ENCODE results near the gene PSMG2.
"Not testable (repeated sequence)": the region's sequence is repeated elsewhere in the genome, so short reads cannot be mapped to it uniquely, and the experiment has no call there.

Gene PSMG2

DNA sequence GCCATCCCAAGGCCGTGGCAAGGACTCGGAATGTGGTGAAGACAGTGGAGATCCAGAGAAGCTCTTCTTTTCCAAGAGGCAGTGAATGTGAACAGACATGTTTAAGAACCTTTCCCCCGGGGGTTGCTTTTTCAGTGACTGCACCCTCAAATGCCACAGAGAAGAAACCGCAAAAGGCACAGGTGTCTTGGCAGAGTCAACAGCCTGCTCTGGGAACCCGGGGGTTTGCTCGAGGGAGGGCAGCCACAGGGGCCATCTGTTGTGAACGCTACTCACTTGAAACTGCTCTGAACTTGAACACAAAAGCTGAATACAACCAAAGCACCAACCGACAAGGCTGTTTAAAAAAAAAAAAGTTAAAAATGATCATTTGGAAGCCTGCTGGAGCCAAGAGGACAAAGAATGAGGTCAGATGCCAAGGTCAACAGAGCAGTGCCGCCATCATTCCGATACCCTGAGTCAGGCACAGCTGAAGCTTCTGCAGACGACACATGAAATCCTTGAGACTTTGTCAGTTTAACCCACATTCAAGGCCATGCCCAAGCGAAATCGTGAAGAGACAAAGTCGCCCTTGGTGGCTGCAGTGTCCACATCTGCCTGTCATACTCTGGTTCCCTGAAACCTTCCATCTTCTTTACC lies 47.4 kb downstream of the PSMG2 start:
- H3K9me3 ChIP-seq = no peaks in the 10 kb centered on the region
- no peak for TF ChIP-seq CTCF (IDR thresholded peaks at IDR 0.05)
- no peaks in the 10 kb centered on the region for H3K4me1 ChIP-seq (ENCODE audit: control insufficient read depth in 1 of 2, insufficient read depth in 1 of 2, low read depth in 1 of 2, low read length in 1 of 2)
- no peaks in the 10 kb centered on the region for H3K36me3 ChIP-seq
- H3K27ac ChIP-seq = no peak overlapping the region
- no peak overlapping the region for H3K4me3 ChIP-seq (ENCODE audit: low read depth in 1 of 2, low read length in 1 of 2)
- H3K27me3 ChIP-seq = no peaks in the 10 kb centered on the region

DNA sequence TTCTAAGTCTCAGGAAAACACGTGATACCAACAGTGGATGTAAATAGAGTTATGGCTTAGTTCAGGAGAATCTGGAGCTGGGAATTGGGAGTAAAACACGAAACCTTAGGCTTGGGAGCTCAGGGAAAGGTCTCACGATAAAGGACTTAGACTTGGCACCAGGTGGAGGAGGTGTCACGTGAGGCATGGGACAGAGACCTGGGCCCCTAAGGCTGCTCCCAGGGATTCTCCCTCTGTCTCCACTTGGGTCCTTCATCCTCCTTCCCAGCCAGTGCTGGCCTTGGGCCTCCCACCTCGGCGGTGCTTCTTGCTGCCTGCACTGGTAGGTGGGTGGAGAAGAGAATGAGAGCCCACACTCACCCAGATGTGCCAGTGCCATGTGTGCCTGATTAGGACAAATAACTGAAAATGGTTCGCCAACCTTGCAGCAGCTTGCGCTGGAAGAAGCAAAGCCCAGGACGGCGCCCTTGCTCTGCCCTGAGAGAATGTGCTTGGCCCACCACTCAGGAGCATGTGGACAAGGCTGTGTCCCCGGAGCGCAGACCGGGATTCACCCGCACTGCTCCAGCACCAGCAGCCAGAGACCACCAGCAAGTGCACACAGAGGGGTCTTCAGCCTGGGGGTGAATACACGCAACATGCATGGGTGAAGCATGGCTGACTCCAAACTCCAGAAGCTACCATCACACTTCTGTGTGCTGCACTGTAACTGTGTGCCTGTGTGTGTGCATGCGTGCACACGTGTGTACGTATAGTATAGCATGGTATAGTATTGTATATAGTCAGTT lies 48.1 kb downstream of the PSMG2 start:
- H3K27ac ChIP-seq = no peak overlapping the region
- no peak overlapping the region for H3K4me3 ChIP-seq (ENCODE audit: low read depth in 1 of 2, low read length in 1 of 2)
- no peaks in the 10 kb centered on the region for H3K36me3 ChIP-seq
- no peaks in the 10 kb centered on the region for H3K4me1 ChIP-seq (ENCODE audit: control insufficient read depth in 1 of 2, insufficient read depth in 1 of 2, low read depth in 1 of 2, low read length in 1 of 2)
- H3K27me3 ChIP-seq = no peaks in the 10 kb centered on the region
- no peak for TF ChIP-seq CTCF (IDR thresholded peaks at IDR 0.05)
- no peaks in the 10 kb centered on the region for H3K9me3 ChIP-seq

- no peaks in the 10 kb centered on the region for H3K27me3 ChIP-seq
Observed at GRCh38 chr18:12751503-12751884, 48.7 kb downstream of the PSMG2 start.

GRCh38 chr18:12751891-12752290 lies 49.0 kb downstream of the PSMG2 start:
- TF ChIP-seq CTCF (IDR thresholded peaks at IDR 0.05) = no peak

More at GRCh38 chr18:12751503-12751884, 48.7 kb downstream of the PSMG2 start:
- H3K4me1 ChIP-seq (ENCODE audit: control insufficient read depth in 1 of 2, insufficient read depth in 1 of 2, low read depth in 1 of 2, low read length in 1 of 2) = no peaks in the 10 kb centered on the region
- TF ChIP-seq CTCF (IDR thresholded peaks at IDR 0.05) = no peak
- no peaks in the 10 kb centered on the region for H3K36me3 ChIP-seq
- no peaks in the 10 kb centered on the region for H3K9me3 ChIP-seq
- H3K4me3 ChIP-seq (ENCODE audit: low read depth in 1 of 2, low read length in 1 of 2) = no peak overlapping the region
- no peak overlapping the region for H3K27ac ChIP-seq

DNA sequence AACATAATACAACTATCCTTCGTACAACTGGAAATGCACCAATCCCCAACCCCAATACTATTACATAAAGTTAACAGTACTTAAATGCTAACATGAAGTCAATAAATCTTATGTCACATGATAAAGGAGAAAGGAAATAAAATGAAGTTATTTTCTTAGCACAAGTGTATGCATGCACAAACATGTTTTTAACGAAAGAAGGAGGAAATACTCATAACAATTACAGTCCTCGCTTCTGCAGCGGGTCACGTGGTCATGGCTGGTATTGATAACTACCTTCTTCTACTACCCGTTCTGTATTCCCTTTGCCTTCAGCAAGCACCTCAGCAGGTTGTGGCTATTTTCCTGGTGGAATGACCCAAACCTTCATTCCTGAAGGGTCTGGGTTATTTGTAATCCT lies 51.7 kb downstream of the PSMG2 start:
- no peaks in the 10 kb centered on the region for H3K9me3 ChIP-seq
- no peak overlapping the region for H3K27ac ChIP-seq
- H3K4me1 ChIP-seq (ENCODE audit: control insufficient read depth in 1 of 2, insufficient read depth in 1 of 2, low read depth in 1 of 2, low read length in 1 of 2) = no peaks in the 10 kb centered on the region
- H3K36me3 ChIP-seq = no peaks in the 10 kb centered on the region
- H3K27me3 ChIP-seq = no peaks in the 10 kb centered on the region
- no peak overlapping the region for H3K4me3 ChIP-seq (ENCODE audit: low read depth in 1 of 2, low read length in 1 of 2)
- no peak for TF ChIP-seq CTCF (IDR thresholded peaks at IDR 0.05)

More at GRCh38 chr18:12751891-12752290, 49.0 kb downstream of the PSMG2 start:
- Histone ChIP-seq H3K4me3 (ENCODE audit: low read depth in 1 of 2, low read length in 1 of 2) (no peak overlapping the region), H3K4me1 (ENCODE audit: control insufficient read depth in 1 of 2, insufficient read depth in 1 of 2, low read depth in 1 of 2, low read length in 1 of 2) (no peaks in the 10 kb centered on the region), H3K27me3 (no peaks in the 10 kb centered on the region), H3K36me3 (no peaks in the 10 kb centered on the region), H3K9me3 (no peaks in the 10 kb centered on the region), H3K27ac (no peak overlapping the region)

DNA sequence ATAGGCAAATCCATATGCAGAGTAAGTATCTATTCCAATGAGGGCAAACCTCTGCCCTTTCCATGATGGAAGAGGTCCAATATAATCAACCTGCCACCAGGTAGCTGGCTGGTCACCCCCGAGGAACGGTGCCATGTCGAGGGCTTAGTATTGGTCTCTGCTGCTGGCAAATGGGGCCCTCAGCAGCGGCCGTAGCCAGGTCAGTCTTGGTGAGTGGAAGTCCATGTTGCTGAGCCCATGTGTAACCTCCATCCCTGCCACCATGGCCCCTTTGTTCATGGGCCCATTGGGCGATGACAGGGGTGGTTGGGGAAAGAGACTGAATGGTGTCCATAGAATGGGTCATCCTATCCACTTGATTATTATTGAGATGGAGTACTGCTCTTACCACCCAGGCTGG lies 52.8 kb downstream of the PSMG2 start:
- H3K4me3 ChIP-seq (ENCODE audit: low read depth in 1 of 2, low read length in 1 of 2); H3K27me3 ChIP-seq; H3K27ac ChIP-seq; H3K4me1 ChIP-seq (ENCODE audit: control insufficient read depth in 1 of 2, insufficient read depth in 1 of 2, low read depth in 1 of 2, low read length in 1 of 2); H3K9me3 ChIP-seq; H3K36me3 ChIP-seq: not testable (repeated sequence)

DNA sequence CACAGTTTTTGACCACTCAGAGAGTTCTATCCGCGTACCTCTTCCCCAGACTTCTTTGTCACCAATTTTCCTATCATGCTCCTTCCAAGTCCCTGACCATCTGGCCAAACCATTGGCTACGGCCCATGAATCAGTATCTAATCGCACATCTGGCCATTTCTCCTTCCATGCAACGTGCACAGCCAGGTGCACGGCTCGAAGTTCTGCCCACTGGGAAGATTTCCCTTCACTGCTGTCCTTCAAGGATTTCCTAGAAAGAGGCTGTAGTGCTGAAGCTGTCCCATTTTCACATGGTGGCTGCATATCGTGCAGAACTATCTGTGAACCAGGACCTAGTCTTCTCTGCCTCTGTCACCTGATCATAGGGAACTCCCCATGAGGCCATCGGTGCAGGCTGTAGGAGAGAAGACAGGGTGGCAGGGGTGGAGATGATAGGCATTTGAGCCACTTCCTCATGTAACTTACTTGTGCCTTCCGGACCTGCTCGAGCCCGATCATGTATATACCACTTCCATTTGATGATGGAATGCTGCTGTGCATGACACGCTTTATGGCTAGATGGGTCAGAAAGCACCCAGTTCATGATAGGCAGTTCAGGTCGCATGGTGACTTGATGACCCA lies 53.9 kb downstream of the PSMG2 start:
- not testable (repeated sequence) for H3K27ac ChIP-seq; H3K4me3 ChIP-seq (ENCODE audit: low read depth in 1 of 2, low read length in 1 of 2); H3K9me3 ChIP-seq; H3K36me3 ChIP-seq; H3K27me3 ChIP-seq; H3K4me1 ChIP-seq (ENCODE audit: control insufficient read depth in 1 of 2, insufficient read depth in 1 of 2, low read depth in 1 of 2, low read length in 1 of 2)

GRCh38 chr18:12758566-12758965 lies 55.7 kb downstream of the PSMG2 start:
- not testable (repeated sequence) for H3K36me3 ChIP-seq; H3K27ac ChIP-seq; H3K27me3 ChIP-seq; H3K4me3 ChIP-seq (ENCODE audit: low read depth in 1 of 2, low read length in 1 of 2); H3K9me3 ChIP-seq; H3K4me1 ChIP-seq (ENCODE audit: control insufficient read depth in 1 of 2, insufficient read depth in 1 of 2, low read depth in 1 of 2, low read length in 1 of 2)
